Uterus (tissue), 2 donors: ENCODE results near the gene GPR160.

Experiments
- CTCF ChIP-seq, 4 experiments: fragments of 200-600 bp in 2 of 4; fragments of 450-650 bp in 2 of 4; sonication (generic) in 2 of 4; IDR thresholded peaks; one replicate each; pipeline ENCODE4 v1.5.1; 2016 to 2019; ENCODE audit warnings: antibody characterized with exemption in 4 of 4, mild to moderate bottlenecking in 2 of 4, moderate library complexity in 1 of 4
- POLR2A ChIP-seq, 2 donors: fragments of 450-650 bp; IDR thresholded peaks; one replicate each; pipeline ENCODE4 v1.6.1; 2016; ENCODE audit warnings: antibody characterized with exemption in 2 of 2, mild to moderate bottlenecking in 1 of 2, moderate library complexity in 1 of 2

- TF ChIP-seq POLR2A (IDR thresholded peaks at IDR 0.05) (no peak), CTCF (IDR thresholded peaks at IDR 0.05) (no peak)
These were observed 16.4 kb downstream of the GPR160 start for GRCh38 chr3:170054204-170054603.
